ENCODE results near the gene DMWD. TPM values are rescaled to one million over a fixed set of nuclear protein-coding genes. Genes with fewer than 3 reads are reported as not detected.
"Not testable (repeated sequence)": the region's sequence is repeated elsewhere in the genome, so short reads cannot be mapped to it uniquely, and the experiment has no call there.

DMWD gene
- total RNA-seq, 2 experiments from 2014 or later, result 29.5 to 30.7 TPM

GRCh38 chr19:45763691-45764294, 28.9 kb downstream of the DMWD start:
- H3K4me1 Mint-ChIP-seq, result no peaks in the 10 kb centered on the region
- no peak overlapping the region for H3K4me3 Mint-ChIP-seq

GRCh38 chr19:45762870-45763631, 29.6 kb downstream of the DMWD start:
- no peak overlapping the region for H3K27ac Mint-ChIP-seq
- no peaks in the 10 kb centered on the region for H3K9me3 Mint-ChIP-seq

More at GRCh38 chr19:45763691-45764294, 28.9 kb downstream of the DMWD start:
- peaks cover 29% of the 10 kb centered on the region for H3K27me3 Mint-ChIP-seq
- DNase-seq, result no peak
- H3K36me3 Mint-ChIP-seq, result no peaks in the 10 kb centered on the region
- no peak overlapping the region for H3K27ac Mint-ChIP-seq
- H3K9me3 Mint-ChIP-seq, result no peaks in the 10 kb centered on the region

GRCh38 chr19:45761714-45762113, 30.9 kb downstream of the DMWD start:
- H3K9me3 Mint-ChIP-seq, result no peaks in the 10 kb centered on the region
- no peak overlapping the region for H3K27ac Mint-ChIP-seq
- no peak for DNase-seq
- H3K4me3 Mint-ChIP-seq, result no peak overlapping the region
- H3K36me3 Mint-ChIP-seq, result no peaks in the 10 kb centered on the region
- H3K27me3 Mint-ChIP-seq, result peaks cover 16% of the 10 kb centered on the region
- H3K4me1 Mint-ChIP-seq, result no peaks in the 10 kb centered on the region

More at GRCh38 chr19:45762870-45763631, 29.6 kb downstream of the DMWD start:
- H3K36me3 Mint-ChIP-seq, result no peaks in the 10 kb centered on the region
- no peak overlapping the region for H3K4me3 Mint-ChIP-seq
- H3K4me1 Mint-ChIP-seq, result no peaks in the 10 kb centered on the region
- H3K27me3 Mint-ChIP-seq, result peaks cover 27% of the 10 kb centered on the region
- DNase-seq, result no peak

- H3K4me3 Mint-ChIP-seq, result no peak overlapping the region
- H3K4me1 Mint-ChIP-seq, result no peaks in the 10 kb centered on the region
- H3K27ac Mint-ChIP-seq, result no peak overlapping the region
- no peak for DNase-seq
- no peaks in the 10 kb centered on the region for H3K36me3 Mint-ChIP-seq
- peaks cover 4% of the 10 kb centered on the region for H3K27me3 Mint-ChIP-seq
- no peaks in the 10 kb centered on the region for H3K9me3 Mint-ChIP-seq
Measured at GRCh38 chr19:45758921-45759320, 33.7 kb downstream of the DMWD start.

- Mint-ChIP-seq H3K4me1 (no peaks in the 10 kb centered on the region), H3K36me3 (no peaks in the 10 kb centered on the region), H3K9me3 (no peaks in the 10 kb centered on the region), H3K27ac (no peak overlapping the region), H3K4me3 (no peak overlapping the region), H3K27me3 (peaks cover 4% of the 10 kb centered on the region)
- DNase-seq, result no peak
Measured at GRCh38 chr19:45757695-45758094, 35.0 kb downstream of the DMWD start.

- Mint-ChIP-seq H3K4me3 (no peak overlapping the region), H3K9me3 (no peaks in the 10 kb centered on the region), H3K27me3 (no peaks in the 10 kb centered on the region), H3K4me1 (no peaks in the 10 kb centered on the region), H3K27ac (no peak overlapping the region), H3K36me3 (no peaks in the 10 kb centered on the region)
- DNase-seq, result no peak
Measured at GRCh38 chr19:45754323-45754722, 38.3 kb downstream of the DMWD start.

GRCh38 chr19:45753548-45753947, 39.1 kb downstream of the DMWD start:
- no peaks in the 10 kb centered on the region for H3K4me1 Mint-ChIP-seq
- H3K4me3 Mint-ChIP-seq, result no peak overlapping the region
- no peaks in the 10 kb centered on the region for H3K27me3 Mint-ChIP-seq
- H3K9me3 Mint-ChIP-seq, result no peaks in the 10 kb centered on the region
- no peak overlapping the region for H3K27ac Mint-ChIP-seq
- no peak for DNase-seq
- H3K36me3 Mint-ChIP-seq, result no peaks in the 10 kb centered on the region

GRCh38 chr19:45752639-45753038, 40.0 kb downstream of the DMWD start:
- Mint-ChIP-seq H3K27me3 (peaks cover under 1% of the 10 kb centered on the region), H3K4me3 (no peak overlapping the region), H3K9me3 (no peaks in the 10 kb centered on the region), H3K4me1 (no peaks in the 10 kb centered on the region), H3K36me3 (no peaks in the 10 kb centered on the region), H3K27ac (no peak overlapping the region)
- no peak for DNase-seq

GRCh38 chr19:45751483-45751882, 41.2 kb downstream of the DMWD start:
- not testable (repeated sequence) for DNase-seq, H3K27ac Mint-ChIP-seq, H3K9me3 Mint-ChIP-seq, H3K27me3 Mint-ChIP-seq, H3K4me3 Mint-ChIP-seq, H3K4me1 Mint-ChIP-seq, H3K36me3 Mint-ChIP-seq

GRCh38 chr19:45747513-45747912, 45.1 kb downstream of the DMWD start:
- Mint-ChIP-seq H3K9me3 (no peaks in the 10 kb centered on the region), H3K27ac (no peak overlapping the region), H3K27me3 (peaks cover 10% of the 10 kb centered on the region), H3K4me3 (no peak overlapping the region), H3K36me3 (no peaks in the 10 kb centered on the region), H3K4me1 (no peaks in the 10 kb centered on the region)
- DNase-seq, result no peak

- DNase-seq, result no peak
- H3K27ac Mint-ChIP-seq, result no peak overlapping the region
- no peaks in the 10 kb centered on the region for H3K9me3 Mint-ChIP-seq
- no peaks in the 10 kb centered on the region for H3K4me1 Mint-ChIP-seq
- no peaks in the 10 kb centered on the region for H3K36me3 Mint-ChIP-seq
- H3K27me3 Mint-ChIP-seq, result peaks cover 10% of the 10 kb centered on the region
- H3K4me3 Mint-ChIP-seq, result no peak overlapping the region
Measured at GRCh38 chr19:45746866-45747265, 45.8 kb downstream of the DMWD start.

GRCh38 chr19:45745606-45746005, 47.0 kb downstream of the DMWD start:
- Mint-ChIP-seq H3K4me3 (no peak overlapping the region), H3K27ac (no peak overlapping the region), H3K27me3 (peaks cover 10% of the 10 kb centered on the region), H3K9me3 (no peaks in the 10 kb centered on the region), H3K4me1 (no peaks in the 10 kb centered on the region), H3K36me3 (no peaks in the 10 kb centered on the region)
- no peak for DNase-seq

GRCh38 chr19:45742969-45743368, 49.7 kb downstream of the DMWD start:
- Mint-ChIP-seq H3K4me1 (no peaks in the 10 kb centered on the region), H3K36me3 (no peaks in the 10 kb centered on the region), H3K27me3 (peaks cover 10% of the 10 kb centered on the region), H3K4me3 (no peak overlapping the region), H3K9me3 (no peaks in the 10 kb centered on the region), H3K27ac (no peak overlapping the region)
- DNase-seq, result no peak

GRCh38 chr19:45739498-45740439, 52.9 kb downstream of the DMWD start:
- Mint-ChIP-seq H3K36me3 (no peaks in the 10 kb centered on the region), H3K4me3 (no peak overlapping the region), H3K27ac (no peak overlapping the region), H3K4me1 (no peaks in the 10 kb centered on the region), H3K9me3 (no peaks in the 10 kb centered on the region), H3K27me3 (no peaks in the 10 kb centered on the region)
- DNase-seq, result no peak

GRCh38 chr19:45733160-45733810, 59.4 kb downstream of the DMWD start, which contains the start of gene MEIOSIN:
MEIOSIN (plus strand) TSS chr19:45733439; CDS start chr19:45735377, 1,938 bp downstream.
- Mint-ChIP-seq H3K27me3 (no peaks in the 10 kb centered on the region), H3K9me3 (no peaks in the 10 kb centered on the region), H3K36me3 (no peaks in the 10 kb centered on the region), H3K4me3 (no peak within 1 kb of the TSS), H3K4me1 (peaks cover 13% of the 10 kb centered on the region), H3K27ac (no peak within 1 kb of the TSS)
- DNase-seq, result no peak

Data from activated naive CD8-positive, alpha-beta T cell treated with anti-CD3 and anti-CD28 coated beads for 36 hours (primary cell).